GM23338 (cell line): Measurements from ENCODE around the gene FKBP6. TPM values are rescaled to one million over a fixed set of nuclear protein-coding genes. Genes with fewer than 3 reads are reported as not detected.

ENCODE experiments used
- ATAC-seq: fragments of 200-7000 bp; cut with Tn5 transposase; 3 replicates; pipeline ENCODE4 v1.9.1; 2020
- DNase-seq: peaks from one replicate; pipeline ENCODE4 v3.0.0-alpha.2; 2015; ENCODE audit warnings: low spot score
- H2AFZ ChIP-seq: fragments of 200-600 bp; sonication (generic); 2 replicates; pipeline ENCODE4 v1.8.0; 2016; ENCODE audit warnings: antibody characterized with exemption, mild to moderate bottlenecking, moderate library complexity
- H3F3A ChIP-seq: fragments of 200-600 bp; sonication (generic); replicated peaks from 2 replicates; pipeline ENCODE4 v1.8.0; 2017; ENCODE audit warnings: antibody characterized with exemption, mixed run types, low read depth
- H3K27ac ChIP-seq: fragments of 200-600 bp; sonication (generic); 2 replicates; pipeline ENCODE4 v1.6.1; 2016; ENCODE audit warnings: low read depth
- H3K27me3 ChIP-seq: fragments of 200-600 bp; sonication (generic); 2 replicates; pipeline ENCODE4 v1.8.0; 2016; ENCODE audit warnings: mild to moderate bottlenecking, mixed run types, moderate library complexity; ENCODE audit not compliant: insufficient read depth
- H3K36me3 ChIP-seq: fragments of 200-600 bp; sonication (generic); 2 replicates; pipeline ENCODE4 v1.8.0; 2016; ENCODE audit warnings: mild to moderate bottlenecking; ENCODE audit not compliant: insufficient read depth
- H3K4me1 ChIP-seq: fragments of 200-600 bp; sonication (generic); 2 replicates; pipeline ENCODE4 v1.8.0; 2016; ENCODE audit warnings: mild to moderate bottlenecking, moderate library complexity; ENCODE audit not compliant: insufficient read depth
- H3K4me2 ChIP-seq: fragments of 200-600 bp; sonication (generic); 2 replicates; pipeline ENCODE4 v1.7.1; 2017; ENCODE audit warnings: mixed run types
- H3K4me3 ChIP-seq: fragments of 200-600 bp; sonication (generic); 2 replicates; pipeline ENCODE4 v1.6.1; 2016; ENCODE audit warnings: mixed run types
- H3K79me2 ChIP-seq: fragments of 200-600 bp; sonication (generic); replicated peaks from 2 replicates; pipeline ENCODE4 v1.8.0; 2017; ENCODE audit warnings: mild to moderate bottlenecking; ENCODE audit not compliant: insufficient read depth
- H3K9me2 ChIP-seq: fragments of 200-600 bp; sonication (generic); 2 replicates; pipeline ENCODE4 v1.8.0; 2017; ENCODE audit not compliant: insufficient read depth
- H4K20me1 ChIP-seq: fragments of 200-600 bp; sonication (generic); replicated peaks from 2 replicates; pipeline ENCODE4 v1.8.0; 2017; ENCODE audit warnings: mild to moderate bottlenecking; ENCODE audit not compliant: insufficient read depth
- H3K27ac Mint-ChIP-seq: 2 replicates; pipeline ENCODE4 v1.8.0; 2020; ENCODE audit warnings: inconsistent platforms, mild to moderate bottlenecking, moderate library complexity, mixed read lengths
- H3K27me3 Mint-ChIP-seq: 3 replicates; pipeline ENCODE4 v1.8.0; 2022; ENCODE audit warnings: low read depth, mild to moderate bottlenecking, moderate library complexity, mixed read lengths, inconsistent platforms; ENCODE audit not compliant: insufficient read depth, poor library complexity
- H3K36me3 Mint-ChIP-seq: 3 replicates; pipeline ENCODE4 v1.8.0; 2021; ENCODE audit warnings: low read depth, mild to moderate bottlenecking, inconsistent platforms, moderate library complexity, mixed read lengths
- H3K4me1 Mint-ChIP-seq: 3 replicates; pipeline ENCODE4 v1.8.0; 2020; ENCODE audit warnings: mild to moderate bottlenecking, inconsistent platforms, mixed read lengths
- H3K4me3 Mint-ChIP-seq: 3 replicates; pipeline ENCODE4 v1.8.0; 2021; ENCODE audit warnings: moderate library complexity, mild to moderate bottlenecking, inconsistent platforms, mixed read lengths
- H3K9me3 Mint-ChIP-seq: 3 replicates; pipeline ENCODE4 v1.8.0; 2020; ENCODE audit warnings: moderate library complexity, mild to moderate bottlenecking, inconsistent platforms, mixed read lengths
- CREB1 ChIP-seq: fragments of 250-450 bp; sonication (Bioruptor Pico); IDR thresholded peaks from 2 replicates; pipeline ENCODE4 v1.5.0; 2020; ENCODE audit warnings: low read depth, mild to moderate bottlenecking, moderate library complexity
- CTCF ChIP-seq, 2 experiments: fragments of 200-600 bp in 1 of 2; sonication (generic) in 1 of 2; conservative IDR thresholded peaks; 2 replicates each; pipeline versions ENCODE4 v1.5.1 to v1.6.1; 2016 to 2017; ENCODE audit warnings: antibody characterized with exemption in 2 of 2, low read depth in 2 of 2, mild to moderate bottlenecking in 2 of 2, moderate library complexity in 1 of 2
- ETS1 ChIP-seq: IDR thresholded peaks from 2 replicates; pipeline ENCODE4 v1.6.1; 2016; ENCODE audit warnings: antibody characterized with exemption
- EZH2 ChIP-seq: fragments of 200-600 bp; sonication (generic); IDR thresholded peaks from one replicate; pipeline ENCODE4 v1.8.0; 2017; ENCODE audit warnings: antibody characterized with exemption, mild to moderate bottlenecking, low read depth; ENCODE audit not compliant: unreplicated experiment
- EZH2phosphoT487 ChIP-seq: fragments of 200-600 bp; sonication (generic); IDR thresholded peaks from one replicate; pipeline ENCODE4 v1.8.1; 2018; ENCODE audit warnings: antibody characterized with exemption; ENCODE audit not compliant: unreplicated experiment
- JUNB ChIP-seq: IDR thresholded peaks from one replicate; pipeline ENCODE4 v1.6.1; 2016; ENCODE audit warnings: antibody characterized with exemption; ENCODE audit not compliant: unreplicated experiment
- NANOG ChIP-seq: IDR thresholded peaks from 2 replicates; pipeline ENCODE4 v1.6.1; 2016; ENCODE audit warnings: antibody characterized with exemption, borderline replicate concordance
- POLR2AphosphoS5 ChIP-seq: IDR thresholded peaks from 2 replicates; pipeline ENCODE4 v1.6.1; 2016; ENCODE audit warnings: antibody characterized with exemption, low read depth
- REST ChIP-seq: IDR thresholded peaks from one replicate; pipeline ENCODE4 v1.6.1; 2018; ENCODE audit warnings: antibody characterized with exemption; ENCODE audit not compliant: unreplicated experiment
- STAT1 ChIP-seq: IDR thresholded peaks from one replicate; pipeline ENCODE4 v1.6.1; 2016; ENCODE audit warnings: antibody characterized with exemption; ENCODE audit not compliant: unreplicated experiment
- ZNF114 ChIP-seq: fragments of 250-450 bp; sonication (Bioruptor Pico); IDR thresholded peaks from 2 replicates; pipeline ENCODE4 v1.5.0; 2020; ENCODE audit warnings: mild to moderate bottlenecking, moderate library complexity
- ZNF331 ChIP-seq: fragments of 250-450 bp; sonication (Bioruptor Pico); IDR thresholded peaks from 2 replicates; pipeline ENCODE4 v1.5.0; 2020; ENCODE audit warnings: low read depth, mild to moderate bottlenecking, moderate library complexity
- polyA plus RNA-seq: library from polyadenylated mRNA; unstranded; fragments of >200 nt; fragmentation: Nextera tagmentation; extraction: Ambion mirVana; gene quantifications from 2 replicates; pipeline ENCODE4 v1.2.1, GENCODE V29; 2016
- total RNA-seq: library from RNA; depleted of rRNA; stranded (reverse); fragments of >200 nt; shearing (Covaris generic); gene quantifications from 2 replicates; pipeline ENCODE4 v1.2.3, GENCODE V29; 2014
- TF ChIP-seq, protein P1 (sequence below): fragments of 250-450 bp; sonication (Bioruptor Pico); IDR thresholded peaks from 2 replicates; pipeline ENCODE4 v1.5.0; 2020; ENCODE audit warnings: mild to moderate bottlenecking, moderate library complexity

The FKBP6 gene
- total and polyA plus RNA-seq, 2 experiments from 2014 or later = 0.15 TPM; not detected in 1

DNA sequence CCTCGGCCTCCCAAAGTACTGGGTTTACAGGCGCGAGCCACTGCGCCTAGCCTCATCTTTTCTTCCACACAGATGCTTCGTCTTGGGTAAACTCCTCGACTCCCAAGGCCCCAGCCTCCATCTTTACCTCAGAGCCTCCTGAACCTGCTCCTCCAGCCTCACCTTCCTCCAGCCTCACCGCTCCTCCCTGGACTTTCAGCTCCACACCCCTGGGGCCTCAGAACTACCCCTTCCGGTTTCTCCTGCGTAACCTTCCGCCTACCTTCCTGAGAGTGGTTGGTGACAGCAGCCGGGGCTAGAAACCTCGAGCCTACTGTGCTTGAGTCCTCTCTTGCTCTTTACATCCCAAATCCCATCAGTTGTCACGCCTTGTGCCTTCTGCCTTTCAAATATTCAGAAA lies 45.8 kb downstream of the FKBP6 start:
- no peaks in the 10 kb centered on the region for H3K4me1 Mint-ChIP-seq
- no peaks in the 10 kb centered on the region for H3K36me3 Mint-ChIP-seq
- Histone ChIP-seq H3K79me2 (no peaks in the 10 kb centered on the region), H3K27me3 (peaks cover 23% of the 10 kb centered on the region), H3K9me2 (no peaks in the 10 kb centered on the region), H3K4me2 (no peak overlapping the region), H2AFZ (no peak overlapping the region), H3K4me1 (no peaks in the 10 kb centered on the region), H3K4me3 (no peak overlapping the region), H3F3A (no peaks in the 10 kb centered on the region), H3K36me3 (no peaks in the 10 kb centered on the region), H3K27ac (no peak overlapping the region), H4K20me1 (no peaks in the 10 kb centered on the region)
- DNase-seq = no peak
- no peak for TF ChIP-seq EZH2
- TF ChIP-seq POLR2AphosphoS5 = no peak
- TF ChIP-seq REST = no peak
- no peak for TF ChIP-seq EZH2phosphoT487
- TF ChIP-seq ZNF114 = no peak
- no peak for TF ChIP-seq CREB1 (CRISPR knock-in tag)
- TF ChIP-seq ETS1 = no peak
- TF ChIP-seq ZNF331 (CRISPR knock-in tag) = no peak
- TF ChIP-seq NANOG = no peak
- TF ChIP-seq STAT1 = no peak
- no peak for TF ChIP-seq CTCF (conservative IDR thresholded peaks at IDR 0.05; ENCODE audit: low read depth in 2 of 2)
- no peak for TF ChIP-seq JUNB
- TF ChIP-seq, protein P1, sequence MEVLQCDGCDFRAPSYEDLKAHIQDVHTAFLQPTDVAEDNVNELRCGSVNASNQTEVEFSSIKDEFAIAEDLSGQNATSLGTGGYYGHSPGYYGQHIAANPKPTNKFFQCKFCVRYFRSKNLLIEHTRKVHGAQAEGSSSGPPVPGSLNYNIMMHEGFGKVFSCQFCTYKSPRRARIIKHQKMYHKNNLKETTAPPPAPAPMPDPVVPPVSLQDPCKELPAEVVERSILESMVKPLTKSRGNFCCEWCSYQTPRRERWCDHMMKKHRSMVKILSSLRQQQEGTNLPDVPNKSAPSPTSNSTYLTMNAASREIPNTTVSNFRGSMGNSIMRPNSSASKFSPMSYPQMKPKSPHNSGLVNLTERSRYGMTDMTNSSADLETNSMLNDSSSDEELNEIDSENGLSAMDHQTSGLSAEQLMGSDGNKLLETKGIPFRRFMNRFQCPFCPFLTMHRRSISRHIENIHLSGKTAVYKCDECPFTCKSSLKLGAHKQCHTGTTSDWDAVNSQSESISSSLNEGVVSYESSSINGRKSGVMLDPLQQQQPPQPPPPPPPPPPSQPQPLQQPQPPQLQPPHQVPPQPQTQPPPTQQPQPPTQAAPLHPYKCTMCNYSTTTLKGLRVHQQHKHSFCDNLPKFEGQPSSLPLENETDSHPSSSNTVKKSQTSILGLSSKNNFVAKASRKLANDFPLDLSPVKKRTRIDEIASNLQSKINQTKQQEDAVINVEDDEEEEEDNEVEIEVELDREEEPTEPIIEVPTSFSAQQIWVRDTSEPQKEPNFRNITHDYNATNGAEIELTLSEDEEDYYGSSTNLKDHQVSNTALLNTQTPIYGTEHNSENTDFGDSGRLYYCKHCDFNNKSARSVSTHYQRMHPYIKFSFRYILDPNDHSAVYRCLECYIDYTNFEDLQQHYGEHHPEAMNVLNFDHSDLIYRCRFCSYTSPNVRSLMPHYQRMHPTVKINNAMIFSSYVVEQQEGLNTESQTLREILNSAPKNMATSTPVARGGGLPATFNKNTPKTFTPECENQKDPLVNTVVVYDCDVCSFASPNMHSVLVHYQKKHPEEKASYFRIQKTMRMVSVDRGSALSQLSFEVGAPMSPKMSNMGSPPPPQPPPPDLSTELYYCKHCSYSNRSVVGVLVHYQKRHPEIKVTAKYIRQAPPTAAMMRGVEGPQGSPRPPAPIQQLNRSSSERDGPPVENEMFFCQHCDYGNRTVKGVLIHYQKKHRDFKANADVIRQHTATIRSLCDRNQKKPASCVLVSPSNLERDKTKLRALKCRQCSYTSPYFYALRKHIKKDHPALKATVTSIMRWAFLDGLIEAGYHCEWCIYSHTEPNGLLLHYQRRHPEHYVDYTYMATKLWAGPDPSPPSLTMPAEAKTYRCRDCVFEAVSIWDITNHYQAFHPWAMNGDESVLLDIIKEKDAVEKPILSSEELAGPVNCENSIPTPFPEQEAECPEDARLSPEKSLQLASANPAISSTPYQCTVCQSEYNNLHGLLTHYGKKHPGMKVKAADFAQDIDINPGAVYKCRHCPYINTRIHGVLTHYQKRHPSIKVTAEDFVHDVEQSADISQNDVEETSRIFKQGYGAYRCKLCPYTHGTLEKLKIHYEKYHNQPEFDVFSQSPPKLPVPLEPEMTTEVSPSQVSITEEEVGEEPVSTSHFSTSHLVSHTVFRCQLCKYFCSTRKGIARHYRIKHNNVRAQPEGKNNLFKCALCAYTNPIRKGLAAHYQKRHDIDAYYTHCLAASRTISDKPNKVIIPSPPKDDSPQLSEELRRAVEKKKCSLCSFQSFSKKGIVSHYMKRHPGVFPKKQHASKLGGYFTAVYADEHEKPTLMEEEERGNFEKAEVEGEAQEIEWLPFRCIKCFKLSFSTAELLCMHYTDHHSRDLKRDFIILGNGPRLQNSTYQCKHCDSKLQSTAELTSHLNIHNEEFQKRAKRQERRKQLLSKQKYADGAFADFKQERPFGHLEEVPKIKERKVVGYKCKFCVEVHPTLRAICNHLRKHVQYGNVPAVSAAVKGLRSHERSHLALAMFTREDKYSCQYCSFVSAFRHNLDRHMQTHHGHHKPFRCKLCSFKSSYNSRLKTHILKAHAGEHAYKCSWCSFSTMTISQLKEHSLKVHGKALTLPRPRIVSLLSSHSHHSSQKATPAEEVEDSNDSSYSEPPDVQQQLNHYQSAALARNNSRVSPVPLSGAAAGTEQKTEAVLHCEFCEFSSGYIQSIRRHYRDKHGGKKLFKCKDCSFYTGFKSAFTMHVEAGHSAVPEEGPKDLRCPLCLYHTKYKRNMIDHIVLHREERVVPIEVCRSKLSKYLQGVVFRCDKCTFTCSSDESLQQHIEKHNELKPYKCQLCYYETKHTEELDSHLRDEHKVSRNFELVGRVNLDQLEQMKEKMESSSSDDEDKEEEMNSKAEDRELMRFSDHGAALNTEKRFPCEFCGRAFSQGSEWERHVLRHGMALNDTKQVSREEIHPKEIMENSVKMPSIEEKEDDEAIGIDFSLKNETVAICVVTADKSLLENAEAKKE (CRISPR knock-in tag) = no peak
- no peak overlapping the region for H3K4me3 Mint-ChIP-seq
- H3K27ac Mint-ChIP-seq = no peak overlapping the region
- no peak for ATAC-seq
- H3K9me3 Mint-ChIP-seq = no peaks in the 10 kb centered on the region
- H3K27me3 Mint-ChIP-seq = peaks cover 22% of the 10 kb centered on the region
